MCF 10A (cell line): ENCODE measurements around the gene ABHD2. TPM values are rescaled to one million over a fixed set of nuclear protein-coding genes. Genes with fewer than 3 reads are reported as not detected.
"Not testable (repeated sequence)": the region's sequence is repeated elsewhere in the genome, so short reads cannot be mapped to it uniquely, and the experiment has no call there.

ENCODE experiments used
- BruUV-seq: library from RNA; stranded (reverse); fragments of 400-500 nt; replicated peaks from 2 replicates; lab custom pipeline; 2021; lab: Mats Ljungman, UMichigan
- CTCF ChIA-PET: fragments of 300-600 bp; sonication (Branson Sonifier 250); formaldehyde crosslinking; extraction: SDS; loops from one replicate; lab custom pipeline; 2021; ENCODE audit warnings: antibody characterized with exemption, inconsistent platforms; lab: Yijun Ruan, JAX
- POLR2A ChIA-PET: fragments of 300-600, 350-650 bp; sonication (Branson Sonifier 250); formaldehyde crosslinking; extraction: SDS; loops from one replicate; lab custom pipeline; 2020; ENCODE audit warnings: antibody characterized with exemption, inconsistent platforms; lab: Yijun Ruan, JAX
- DNase-seq: peaks from one replicate; pipeline ENCODE4 v3.0.0-alpha.2; 2018; ENCODE audit not compliant: unreplicated experiment
- H3K27ac Mint-ChIP-seq: one replicate; pipeline ENCODE4 v1.8.0; 2022; ENCODE audit warnings: mild to moderate bottlenecking, low read depth, mixed read lengths; ENCODE audit not compliant: unreplicated experiment
- H3K27me3 Mint-ChIP-seq: one replicate; pipeline ENCODE4 v1.8.0; 2022; ENCODE audit warnings: mixed read lengths; ENCODE audit not compliant: insufficient read depth, unreplicated experiment
- H3K36me3 Mint-ChIP-seq: one replicate; pipeline ENCODE4 v1.8.0; 2022; ENCODE audit warnings: mild to moderate bottlenecking, moderate library complexity, mixed read lengths; ENCODE audit not compliant: insufficient read depth, unreplicated experiment
- H3K4me1 Mint-ChIP-seq: one replicate; pipeline ENCODE4 v1.8.0; 2022; ENCODE audit warnings: mixed read lengths; ENCODE audit not compliant: insufficient read depth, unreplicated experiment
- H3K4me3 Mint-ChIP-seq: one replicate; pipeline ENCODE4 v1.8.0; 2022; ENCODE audit warnings: mild to moderate bottlenecking, moderate library complexity, mixed read lengths; ENCODE audit not compliant: unreplicated experiment
- H3K9me3 Mint-ChIP-seq: one replicate; pipeline ENCODE4 v1.8.0; 2022; ENCODE audit warnings: mixed read lengths; ENCODE audit not compliant: unreplicated experiment
- intact Hi-C: fragments of 100-400 bp; cut with micrococcal nuclease; formaldehyde crosslinking; loops from 2 replicates; pipeline ENCODE4 v1.14.1; 2022
- total RNA-seq: library from RNA; stranded (reverse); gene quantifications from 2 replicates; pipeline ENCODE4 v1.2.3, GENCODE V29; 2022
- TF ChIP-seq, protein P1 (sequence below): fragments of 200-600 bp; IDR thresholded peaks from one replicate; pipeline ENCODE4 v1.8.0; 2022; ENCODE audit warnings: antibody characterized with exemption, mild to moderate bottlenecking; ENCODE audit not compliant: unreplicated experiment

The ABHD2 gene
- total RNA-seq, 1 experiment from 2014 or later, result 47.7 TPM

DNA sequence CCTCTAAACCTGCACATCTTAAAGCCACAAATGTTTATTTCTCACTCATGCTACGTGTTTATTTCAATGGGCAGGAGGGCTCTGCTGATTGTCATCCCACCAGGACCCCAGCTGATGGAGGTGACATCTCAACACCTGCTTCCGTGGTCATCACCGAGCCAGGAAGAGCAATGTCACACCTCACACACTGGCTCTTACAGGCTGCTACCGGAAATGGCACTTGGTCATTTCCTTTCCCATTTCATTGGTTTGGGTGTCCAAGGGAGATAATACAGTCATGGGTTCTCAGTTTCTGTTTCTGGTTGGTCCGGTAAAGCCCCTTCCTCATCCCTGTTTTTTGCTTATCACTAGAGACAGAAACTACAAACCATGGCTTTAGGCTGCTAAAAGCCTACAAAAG lies 41.9 kb downstream of the ABHD2 start:
- BruUV-seq, result no TSS peak
- H3K27ac Mint-ChIP-seq, result no peak overlapping the region
- H3K4me3 Mint-ChIP-seq, result no peak overlapping the region
- CTCF ChIA-PET, result interaction anchor here (0.6 to 8.1 kb wide), 34 partner anchors 9 to 951 kb away, joined by 3 to 136 read pairs (median 6); partner anchors contain the start of gene ABHD2
- no peaks in the 10 kb centered on the region for H3K27me3 Mint-ChIP-seq
- TF ChIP-seq, protein P1, sequence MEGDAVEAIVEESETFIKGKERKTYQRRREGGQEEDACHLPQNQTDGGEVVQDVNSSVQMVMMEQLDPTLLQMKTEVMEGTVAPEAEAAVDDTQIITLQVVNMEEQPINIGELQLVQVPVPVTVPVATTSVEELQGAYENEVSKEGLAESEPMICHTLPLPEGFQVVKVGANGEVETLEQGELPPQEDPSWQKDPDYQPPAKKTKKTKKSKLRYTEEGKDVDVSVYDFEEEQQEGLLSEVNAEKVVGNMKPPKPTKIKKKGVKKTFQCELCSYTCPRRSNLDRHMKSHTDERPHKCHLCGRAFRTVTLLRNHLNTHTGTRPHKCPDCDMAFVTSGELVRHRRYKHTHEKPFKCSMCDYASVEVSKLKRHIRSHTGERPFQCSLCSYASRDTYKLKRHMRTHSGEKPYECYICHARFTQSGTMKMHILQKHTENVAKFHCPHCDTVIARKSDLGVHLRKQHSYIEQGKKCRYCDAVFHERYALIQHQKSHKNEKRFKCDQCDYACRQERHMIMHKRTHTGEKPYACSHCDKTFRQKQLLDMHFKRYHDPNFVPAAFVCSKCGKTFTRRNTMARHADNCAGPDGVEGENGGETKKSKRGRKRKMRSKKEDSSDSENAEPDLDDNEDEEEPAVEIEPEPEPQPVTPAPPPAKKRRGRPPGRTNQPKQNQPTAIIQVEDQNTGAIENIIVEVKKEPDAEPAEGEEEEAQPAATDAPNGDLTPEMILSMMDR, result no peak
- no peak for DNase-seq
- POLR2A ChIA-PET, result interaction anchor here (0.6 to 4.2 kb wide), 6 partner anchors 8 to 46 kb away, joined by 3 to 13 read pairs (median 4); partner anchors contain the start of gene ABHD2
- no peaks in the 10 kb centered on the region for H3K9me3 Mint-ChIP-seq
- H3K4me1 Mint-ChIP-seq, result peaks cover 5% of the 10 kb centered on the region
- intact Hi-C loops, result no loop called here
- peaks cover 16% of the 10 kb centered on the region for H3K36me3 Mint-ChIP-seq

- BruUV-seq, result no TSS peak
- H3K9me3 Mint-ChIP-seq, result no peaks in the 10 kb centered on the region
- peaks cover 18% of the 10 kb centered on the region for H3K36me3 Mint-ChIP-seq
- H3K4me3 Mint-ChIP-seq, result no peak overlapping the region
- TF ChIP-seq, protein P1, result no peak
- H3K4me1 Mint-ChIP-seq, result peaks cover 5% of the 10 kb centered on the region
- POLR2A ChIA-PET, result interaction anchor here (0.9 to 1.2 kb wide), 3 partner anchors 15 to 44 kb away, joined by 3 to 4 read pairs (median 3); partner anchors contain the start of gene ABHD2
- H3K27ac Mint-ChIP-seq, result no peak overlapping the region
- no peak for DNase-seq
- intact Hi-C loops, result no loop called here
- H3K27me3 Mint-ChIP-seq, result no peaks in the 10 kb centered on the region
- CTCF ChIA-PET, result interaction anchor here (0.6 to 8.1 kb wide), 11 partner anchors 8 to 227 kb away, joined by 3 to 136 read pairs (median 5); partner anchors contain the start of gene ABHD2
Measured at GRCh38 chr15:89131731-89132130, 43.5 kb downstream of the ABHD2 start.

DNA sequence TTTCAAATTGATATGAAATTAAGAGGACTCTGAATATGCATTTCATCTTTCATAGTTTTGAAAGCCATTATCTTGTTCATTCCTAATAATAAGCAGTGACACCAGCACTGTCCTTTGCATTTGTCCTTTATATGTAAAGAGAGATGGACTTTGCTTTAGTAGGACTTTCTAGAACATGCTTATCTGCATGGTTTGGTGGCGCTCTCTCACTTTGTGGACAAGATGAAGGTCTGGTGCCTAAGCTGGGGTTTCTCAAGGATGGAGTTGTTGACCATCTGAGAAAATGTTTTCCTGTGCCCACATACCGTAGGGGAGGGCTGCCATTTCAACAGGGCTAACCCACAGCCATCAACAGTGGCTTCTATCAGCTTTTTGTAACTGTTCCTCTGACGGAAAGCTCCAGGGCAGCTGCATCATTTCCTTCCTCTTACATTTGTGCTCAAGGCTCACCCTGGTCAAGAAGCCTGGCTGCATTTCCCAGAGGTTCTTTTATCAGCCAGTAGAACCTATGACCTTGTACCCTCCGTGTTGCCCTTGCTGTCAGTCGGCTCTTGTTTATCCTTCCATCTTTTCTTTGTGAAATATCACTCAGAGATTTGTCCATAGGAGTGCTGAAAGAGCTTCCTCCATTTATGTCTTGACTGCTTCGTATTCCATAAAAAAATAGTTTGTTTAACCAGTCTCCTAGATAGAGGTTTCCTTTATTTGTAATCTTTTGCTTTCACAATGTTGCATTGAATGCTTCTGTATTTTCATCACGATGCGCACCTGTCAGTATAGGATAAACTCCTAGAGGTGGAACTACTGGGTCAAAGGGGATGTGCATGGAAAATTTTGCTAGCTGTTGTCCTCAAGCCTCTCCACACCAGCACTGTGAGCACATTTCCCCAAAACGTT lies 44.6 kb downstream of the ABHD2 start:
- ChIA-PET CTCF (interaction anchor here (0.6 to 8.1 kb wide), 8 partner anchors 9 to 291 kb away, joined by 3 to 136 read pairs (median 4); no protein-coding TSS in a partner anchor), POLR2A (interaction anchor here (1.0 to 1.2 kb wide), 3 partner anchors 31 to 45 kb away, joined by 3 to 4 read pairs (median 3); partner anchors contain the start of gene ABHD2)
- H3K27ac Mint-ChIP-seq, result no peak overlapping the region
- no peaks in the 10 kb centered on the region for H3K27me3 Mint-ChIP-seq
- intact Hi-C loops, result no loop called here
- BruUV-seq, result no TSS peak
- peaks cover 5% of the 10 kb centered on the region for H3K4me1 Mint-ChIP-seq
- peaks cover 18% of the 10 kb centered on the region for H3K36me3 Mint-ChIP-seq
- no peaks in the 10 kb centered on the region for H3K9me3 Mint-ChIP-seq
- TF ChIP-seq, protein P1, result no peak
- no peak for DNase-seq
- H3K4me3 Mint-ChIP-seq, result no peak overlapping the region

DNA sequence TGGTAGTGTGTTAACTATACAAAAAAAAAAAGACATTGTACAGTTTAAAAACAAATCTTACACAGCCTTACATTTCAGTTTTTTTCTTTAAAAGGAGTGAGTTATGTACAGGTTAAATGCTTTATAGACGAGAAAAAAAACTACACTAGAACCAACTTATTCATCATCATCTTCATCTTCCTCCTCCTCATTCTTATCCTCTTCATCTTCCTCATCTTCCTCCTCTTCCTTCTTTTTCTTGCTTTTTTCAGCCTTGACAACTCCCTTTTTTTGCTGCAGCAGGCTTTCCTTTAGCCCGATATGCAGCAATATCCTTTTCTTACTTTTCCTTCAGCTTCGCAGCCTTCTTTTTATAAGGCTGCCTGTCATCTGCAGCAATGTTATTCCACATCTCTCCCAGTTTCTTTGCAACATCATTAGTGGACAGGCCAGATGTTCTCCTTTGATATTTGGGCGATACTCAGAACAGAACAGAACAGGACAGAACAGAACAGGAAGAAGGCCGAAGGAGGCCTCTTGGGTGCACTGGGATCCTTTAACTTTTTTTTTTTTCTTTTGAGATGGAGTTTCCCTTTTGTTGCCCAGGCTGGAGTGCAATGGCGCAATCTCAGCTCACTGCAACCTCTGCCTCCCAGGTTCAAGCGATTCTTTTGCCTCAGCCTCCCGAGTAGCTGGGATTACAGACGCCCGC lies 47.3 kb downstream of the ABHD2 start:
- H3K4me3 Mint-ChIP-seq, result not testable (repeated sequence)
- POLR2A ChIA-PET, result interaction anchor here (0.6 kb wide), 1 partner anchor 111 kb away, joined by 4 read pairs; no protein-coding TSS in a partner anchor

More for the DNA sequence above, 47.3 kb downstream of the ABHD2 start:
- peaks cover 10% of the 10 kb centered on the region for H3K4me1 Mint-ChIP-seq
- H3K36me3 Mint-ChIP-seq, result peaks cover 18% of the 10 kb centered on the region
- BruUV-seq, H3K9me3 Mint-ChIP-seq, DNase-seq, H3K27ac Mint-ChIP-seq, H3K27me3 Mint-ChIP-seq, intact Hi-C loops: not testable (repeated sequence)
- CTCF ChIA-PET, result interaction anchor here (1.0 kb wide), 1 partner anchor 42 kb away, joined by 4 read pairs; no protein-coding TSS in a partner anchor
